Measurements from ENCODE around the gene SPECC1L. TPM values are rescaled to one million over a fixed set of nuclear protein-coding genes. Genes with fewer than 3 reads are reported as not detected.
"Not testable (repeated sequence)": the region's sequence is repeated elsewhere in the genome, so short reads cannot be mapped to it uniquely, and the experiment has no call there.

Gene SPECC1L
- total RNA-seq, 1 donor from 2014 or later: 80.6 TPM

DNA sequence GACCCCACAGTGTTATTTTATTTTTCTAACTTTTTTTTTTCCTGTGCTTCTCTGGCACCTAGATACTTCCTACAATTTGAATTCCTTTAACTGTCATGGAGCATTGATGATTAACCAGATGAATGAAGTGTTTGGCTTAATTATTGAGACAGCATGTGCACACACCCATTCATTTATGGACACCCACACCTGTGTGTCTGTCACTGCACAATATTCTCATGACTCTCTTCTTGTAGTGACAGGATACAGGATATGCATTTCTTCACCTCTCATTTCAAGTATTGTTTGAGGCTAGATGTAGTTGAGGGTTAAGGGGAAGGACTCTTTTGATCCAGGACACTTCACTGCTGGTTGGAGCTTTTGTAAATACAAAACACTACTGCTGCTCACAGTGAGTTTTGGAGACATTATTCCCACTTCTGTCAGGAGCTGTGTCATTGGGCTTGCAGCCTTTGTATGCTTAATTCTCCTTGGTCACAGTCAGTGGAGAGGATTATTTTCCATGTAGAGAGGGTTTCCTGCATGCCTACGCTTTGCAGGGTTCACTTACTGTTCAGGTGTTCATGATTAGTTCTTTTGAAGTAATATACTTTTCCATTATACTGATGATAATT lies 33.5 kb downstream of the SPECC1L start:
- H3K4me3 Mint-ChIP-seq (ENCODE audit: unreplicated experiment): no peak overlapping the region
- no peaks in the 10 kb centered on the region for H3K9me3 Mint-ChIP-seq (ENCODE audit: unreplicated experiment)
- H3K27ac Mint-ChIP-seq (ENCODE audit: unreplicated experiment): peak overlapping the region; percentile 79
- H3K36me3 Mint-ChIP-seq (ENCODE audit: low read depth, unreplicated experiment): peaks cover 26% of the 10 kb centered on the region
- H3K4me1 Mint-ChIP-seq (ENCODE audit: unreplicated experiment): peaks cover 52% of the 10 kb centered on the region
- TF ChIP-seq, protein P1, sequence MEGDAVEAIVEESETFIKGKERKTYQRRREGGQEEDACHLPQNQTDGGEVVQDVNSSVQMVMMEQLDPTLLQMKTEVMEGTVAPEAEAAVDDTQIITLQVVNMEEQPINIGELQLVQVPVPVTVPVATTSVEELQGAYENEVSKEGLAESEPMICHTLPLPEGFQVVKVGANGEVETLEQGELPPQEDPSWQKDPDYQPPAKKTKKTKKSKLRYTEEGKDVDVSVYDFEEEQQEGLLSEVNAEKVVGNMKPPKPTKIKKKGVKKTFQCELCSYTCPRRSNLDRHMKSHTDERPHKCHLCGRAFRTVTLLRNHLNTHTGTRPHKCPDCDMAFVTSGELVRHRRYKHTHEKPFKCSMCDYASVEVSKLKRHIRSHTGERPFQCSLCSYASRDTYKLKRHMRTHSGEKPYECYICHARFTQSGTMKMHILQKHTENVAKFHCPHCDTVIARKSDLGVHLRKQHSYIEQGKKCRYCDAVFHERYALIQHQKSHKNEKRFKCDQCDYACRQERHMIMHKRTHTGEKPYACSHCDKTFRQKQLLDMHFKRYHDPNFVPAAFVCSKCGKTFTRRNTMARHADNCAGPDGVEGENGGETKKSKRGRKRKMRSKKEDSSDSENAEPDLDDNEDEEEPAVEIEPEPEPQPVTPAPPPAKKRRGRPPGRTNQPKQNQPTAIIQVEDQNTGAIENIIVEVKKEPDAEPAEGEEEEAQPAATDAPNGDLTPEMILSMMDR (IDR thresholded peaks at IDR 0.05; ENCODE audit: unreplicated experiment): no peak
- no peak for DNase-seq (ENCODE audit: low spot score)
- H3K27me3 Mint-ChIP-seq (ENCODE audit: unreplicated experiment): no peaks in the 10 kb centered on the region

DNA sequence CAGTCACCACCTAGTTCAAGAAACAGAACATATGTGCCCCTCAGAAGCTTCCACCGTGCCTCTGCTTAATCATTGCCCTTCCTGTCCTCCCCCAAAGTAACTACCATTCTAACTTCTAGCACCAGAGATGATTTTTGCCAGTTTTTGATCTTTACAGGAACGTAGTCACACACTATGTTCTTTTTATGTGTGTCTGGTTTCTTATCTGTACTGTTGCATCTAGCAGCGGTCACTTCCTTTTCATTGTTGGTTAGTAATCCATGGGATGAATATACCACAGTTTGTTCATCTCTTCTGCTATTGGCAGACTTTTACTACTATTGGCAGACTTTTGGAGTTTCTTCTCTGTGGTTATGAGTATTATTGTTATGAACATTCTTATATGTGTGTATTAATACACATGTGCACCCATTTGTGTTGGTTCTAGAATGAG lies 34.6 kb downstream of the SPECC1L start:
- no peaks in the 10 kb centered on the region for H3K9me3 Mint-ChIP-seq (ENCODE audit: unreplicated experiment)
- no peak overlapping the region for H3K4me3 Mint-ChIP-seq (ENCODE audit: unreplicated experiment)
- DNase-seq (ENCODE audit: low spot score): no peak
- TF ChIP-seq, protein P1 (IDR thresholded peaks at IDR 0.05; ENCODE audit: unreplicated experiment): no peak
- H3K36me3 Mint-ChIP-seq (ENCODE audit: low read depth, unreplicated experiment): peaks cover 26% of the 10 kb centered on the region
- H3K27me3 Mint-ChIP-seq (ENCODE audit: unreplicated experiment): no peaks in the 10 kb centered on the region
- peak overlapping the region; percentile 49 for H3K27ac Mint-ChIP-seq (ENCODE audit: unreplicated experiment)
- peaks cover 52% of the 10 kb centered on the region for H3K4me1 Mint-ChIP-seq (ENCODE audit: unreplicated experiment)

DNA sequence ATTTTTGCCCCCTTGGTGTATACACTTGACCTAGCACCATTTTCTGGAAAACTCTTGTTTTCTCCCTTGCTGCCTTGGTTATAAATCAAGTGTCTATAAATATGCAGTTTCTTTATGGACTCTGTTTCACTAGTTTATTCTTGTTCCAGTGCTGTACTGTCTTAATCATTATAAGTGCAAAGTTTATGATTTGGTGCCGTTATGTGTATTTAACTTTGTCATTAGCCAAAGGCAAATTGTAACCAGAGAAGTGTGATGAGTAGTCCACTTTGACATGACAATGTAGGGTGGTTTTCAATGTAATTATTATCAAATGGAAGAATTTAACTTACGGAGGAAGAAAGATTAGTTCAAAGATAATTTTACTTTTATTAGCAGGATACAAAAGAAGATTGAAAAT lies 40.3 kb downstream of the SPECC1L start:
- DNase-seq (ENCODE audit: low spot score): no peak
- H3K9me3 Mint-ChIP-seq (ENCODE audit: unreplicated experiment): no peaks in the 10 kb centered on the region
- H3K4me1 Mint-ChIP-seq (ENCODE audit: unreplicated experiment): peaks cover 30% of the 10 kb centered on the region
- H3K27ac Mint-ChIP-seq (ENCODE audit: unreplicated experiment): no peak overlapping the region
- peaks cover 2% of the 10 kb centered on the region for H3K27me3 Mint-ChIP-seq (ENCODE audit: unreplicated experiment)
- TF ChIP-seq, protein P1 (IDR thresholded peaks at IDR 0.05; ENCODE audit: unreplicated experiment): no peak
- no peak overlapping the region for H3K4me3 Mint-ChIP-seq (ENCODE audit: unreplicated experiment)
- peaks cover 32% of the 10 kb centered on the region for H3K36me3 Mint-ChIP-seq (ENCODE audit: low read depth, unreplicated experiment)

DNA sequence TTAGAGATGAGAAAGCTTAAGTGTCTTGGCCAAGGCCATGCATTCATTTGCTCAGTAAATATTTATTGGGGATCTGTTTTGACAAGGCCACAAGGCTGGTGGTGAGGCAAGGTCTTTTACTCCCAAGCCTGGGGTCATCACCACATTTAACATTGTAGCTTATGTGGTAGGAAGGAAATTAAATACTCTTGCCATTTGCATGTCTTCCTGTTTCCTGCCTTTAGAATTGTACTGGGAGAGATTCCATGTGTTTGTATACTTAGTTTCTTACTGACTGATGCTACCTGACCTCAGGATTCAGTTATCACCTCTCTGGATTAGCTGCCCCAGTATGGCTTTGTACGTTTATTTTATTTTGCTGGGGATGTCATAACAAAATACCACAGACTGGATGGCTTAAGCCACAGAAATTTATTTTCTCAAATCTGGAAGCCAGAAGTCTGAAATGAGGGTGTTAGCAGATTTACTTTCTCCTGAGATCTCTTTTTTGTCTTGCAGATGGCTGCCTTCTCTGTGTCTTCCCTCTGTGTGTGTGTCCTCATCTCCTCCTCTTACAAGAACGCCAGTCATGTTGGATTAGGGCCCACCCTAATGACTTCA lies 44.8 kb downstream of the SPECC1L start:
- H3K4me1 Mint-ChIP-seq (ENCODE audit: unreplicated experiment): peaks cover 21% of the 10 kb centered on the region
- peaks cover 5% of the 10 kb centered on the region for H3K27me3 Mint-ChIP-seq (ENCODE audit: unreplicated experiment)
- no peaks in the 10 kb centered on the region for H3K9me3 Mint-ChIP-seq (ENCODE audit: unreplicated experiment)
- no peak for DNase-seq (ENCODE audit: low spot score)
- peak overlapping the region; percentile 93 for H3K27ac Mint-ChIP-seq (ENCODE audit: unreplicated experiment)
- H3K36me3 Mint-ChIP-seq (ENCODE audit: low read depth, unreplicated experiment): peaks cover 27% of the 10 kb centered on the region
- TF ChIP-seq, protein P1 (IDR thresholded peaks at IDR 0.05; ENCODE audit: unreplicated experiment): no peak
- peak overlapping the region; percentile 35 for H3K4me3 Mint-ChIP-seq (ENCODE audit: unreplicated experiment)

DNA sequence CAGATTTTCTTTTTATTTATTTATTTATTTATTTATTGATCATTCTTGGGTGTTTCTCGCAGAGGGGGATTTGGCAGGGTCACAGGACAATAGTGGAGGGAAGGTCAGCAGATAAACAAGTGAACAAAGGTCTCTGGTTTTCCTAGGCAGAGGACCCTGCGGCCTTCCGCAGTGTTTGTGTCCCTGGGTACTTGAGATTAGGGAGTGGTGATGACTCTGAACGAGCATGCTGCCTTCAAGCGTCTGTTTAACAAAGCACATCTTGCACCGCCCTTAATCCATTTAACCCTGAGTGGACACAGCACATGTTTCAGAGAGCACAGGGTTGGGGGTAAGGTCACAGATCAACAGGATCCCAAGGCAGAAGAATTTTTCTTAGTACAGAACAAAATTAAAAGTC lies 45.6 kb downstream of the SPECC1L start:
- Mint-ChIP-seq H3K4me1 (ENCODE audit: unreplicated experiment) (peaks cover 21% of the 10 kb centered on the region), H3K36me3 (ENCODE audit: low read depth, unreplicated experiment) (peaks cover 34% of the 10 kb centered on the region)
- H3K27me3 Mint-ChIP-seq (ENCODE audit: unreplicated experiment): not testable (repeated sequence)

DNA sequence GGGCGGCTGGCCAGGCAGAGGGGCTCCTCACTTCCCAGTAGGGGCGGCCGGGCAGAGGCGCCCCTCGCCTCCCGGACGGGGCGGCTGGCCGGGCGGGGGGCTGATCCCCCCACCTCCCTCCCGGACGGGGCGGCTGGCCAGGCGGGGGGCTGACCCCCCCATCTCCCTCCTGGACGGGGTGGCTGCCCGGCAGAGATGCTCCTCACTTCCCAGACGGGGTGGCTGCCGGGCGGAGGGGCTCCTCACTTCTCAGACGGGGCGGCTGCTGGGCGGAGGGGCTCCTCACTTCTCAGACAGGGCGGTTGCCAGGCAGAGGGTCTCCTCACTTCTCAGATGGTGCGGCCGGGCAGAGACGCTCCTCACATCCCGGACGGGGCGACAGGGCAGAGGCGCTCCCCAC lies 46.9 kb downstream of the SPECC1L start:
- not testable (repeated sequence) for H3K9me3 Mint-ChIP-seq (ENCODE audit: unreplicated experiment); DNase-seq (ENCODE audit: low spot score); H3K4me3 Mint-ChIP-seq (ENCODE audit: unreplicated experiment); H3K27me3 Mint-ChIP-seq (ENCODE audit: unreplicated experiment); H3K27ac Mint-ChIP-seq (ENCODE audit: unreplicated experiment)
- H3K4me1 Mint-ChIP-seq (ENCODE audit: unreplicated experiment): peaks cover 21% of the 10 kb centered on the region
- peaks cover 44% of the 10 kb centered on the region for H3K36me3 Mint-ChIP-seq (ENCODE audit: low read depth, unreplicated experiment)

More for the DNA sequence above, 45.6 kb downstream of the SPECC1L start:
- not testable (repeated sequence) for H3K9me3 Mint-ChIP-seq (ENCODE audit: unreplicated experiment); H3K27ac Mint-ChIP-seq (ENCODE audit: unreplicated experiment); H3K4me3 Mint-ChIP-seq (ENCODE audit: unreplicated experiment); DNase-seq (ENCODE audit: low spot score)

All from endothelial cell (in vitro differentiated cells).